Keratinocyte (primary cell): ENCODE data around the gene DSC3. TPM values are rescaled to one million over a fixed set of nuclear protein-coding genes. Genes with fewer than 3 reads are reported as not detected.

Experiments used
- DNase-seq: peaks from one replicate; pipeline ENCODE4 v3.0.0-alpha.2; 2011; ENCODE audit warnings: low read depth, missing footprints, low spot score
- FAIRE-seq: peaks from 2 replicates; lab custom pipeline; 2011; peaks lifted over from hg19 to GRCh38; lab: Jason Lieb, UNC
- H2AFZ ChIP-seq: 2 replicates; pipeline ENCODE4 v1.6.0; 2012; ENCODE audit warnings: low read length, control low read depth, inconsistent platforms; ENCODE audit not compliant: control insufficient read depth
- H3K27ac ChIP-seq: 2 replicates; pipeline ENCODE4 v1.5.1; 2011; ENCODE audit warnings: low read length; ENCODE audit not compliant: control insufficient read depth, insufficient read depth
- H3K27me3 ChIP-seq: 3 replicates; pipeline ENCODE4 v1.6.0; 2011; ENCODE audit warnings: low read length; ENCODE audit not compliant: control insufficient read depth, insufficient read depth; ENCODE audit errors: extremely low read depth
- H3K36me3 ChIP-seq, 2 experiments: 2 replicates in 1 of 2; 3 replicates in 1 of 2; pipeline ENCODE4 v1.5.1; 2011; ENCODE audit warnings: low read length in 2 of 2, mild to moderate bottlenecking in 1 of 2; ENCODE audit not compliant: control insufficient read depth in 2 of 2, insufficient read depth in 2 of 2; ENCODE audit errors: extremely low read depth in 1 of 2
- H3K4me1 ChIP-seq: 3 replicates; pipeline ENCODE4 v1.5.1; 2011; ENCODE audit warnings: low read length; ENCODE audit not compliant: control insufficient read depth, insufficient read depth; ENCODE audit errors: extremely low read depth
- H3K4me2 ChIP-seq: 3 replicates; pipeline ENCODE4 v1.6.0; 2011; ENCODE audit warnings: low read depth, low read length; ENCODE audit not compliant: control insufficient read depth, insufficient read depth; ENCODE audit errors: extremely low read depth
- H3K4me3 ChIP-seq, 3 experiments: fragments of 200-600 bp in 1 of 3; sonication (generic) in 1 of 3; 2 replicates in 2 of 3; 3 replicates in 1 of 3; pipeline ENCODE4 v1.5.1; 2011 to 2016; ENCODE audit warnings: low read length in 3 of 3, mild to moderate bottlenecking in 3 of 3, control low read depth in 2 of 3, inconsistent platforms in 1 of 3, low read depth in 1 of 3, mixed read lengths in 1 of 3, mixed run types in 1 of 3, moderate library complexity in 1 of 3; ENCODE audit not compliant: control insufficient read depth in 2 of 3, insufficient read depth in 2 of 3; ENCODE audit errors: extremely low read depth in 1 of 3
- H3K79me2 ChIP-seq: 2 replicates; pipeline ENCODE4 v1.6.0; 2012; ENCODE audit warnings: low read length; ENCODE audit not compliant: control insufficient read depth, insufficient read depth
- H3K9ac ChIP-seq: 3 replicates; pipeline ENCODE4 v1.6.0; 2011; ENCODE audit warnings: low read length; ENCODE audit not compliant: control insufficient read depth, insufficient read depth; ENCODE audit errors: extremely low read depth
- H3K9me1 ChIP-seq: 3 replicates; pipeline ENCODE4 v1.6.0; 2011; ENCODE audit warnings: low read length; ENCODE audit not compliant: control insufficient read depth, insufficient read depth; ENCODE audit errors: extremely low read depth
- H3K9me3 ChIP-seq: 2 replicates; pipeline ENCODE4 v1.5.1; 2012; ENCODE audit warnings: low read depth, low read length; ENCODE audit not compliant: control insufficient read depth
- H4K20me1 ChIP-seq: 3 replicates; pipeline ENCODE4 v1.6.0; 2011; ENCODE audit warnings: low read length; ENCODE audit not compliant: control insufficient read depth, insufficient read depth; ENCODE audit errors: extremely low read depth
- EZH2 ChIP-seq: IDR thresholded peaks from one replicate; pipeline ENCODE4 v1.6.1; 2012; ENCODE audit warnings: inconsistent platforms, mild to moderate bottlenecking, low read length, moderate library complexity
- dilution Hi-C: fragments of 300-500 bp; cut with MboI; formaldehyde crosslinking; loops from one replicate; pipeline ENCODE4 v1.7.0; 2020; ENCODE audit warnings: low sequenced_read_pairs; ENCODE audit not compliant: extremely low pct_ligation_motif_present
- polyA plus RNA-seq, 5 experiments: library from polyadenylated mRNA; depleted of rRNA in 3 of 5; stranded (reverse) in 3 of 5; stranded (forward) in 1 of 5; unstranded in 1 of 5; fragments of >200 nt; gene quantifications; 1 replicate in 1 of 5; 2 replicates in 3 of 5; 3 replicates in 1 of 5; pipeline versions ENCODE4 v1.2.1 to v1.2.3, GENCODE V29; 2011 to 2012; ENCODE audit warnings: missing spikeins in 2 of 5, low read depth in 1 of 5, low replicate concordance in 1 of 5
- TF ChIP-seq, protein P1 (sequence below), 3 experiments: IDR thresholded peaks in 1 of 3; conservative IDR thresholded peaks in 1 of 3; optimal IDR thresholded peaks in 1 of 3; 2 replicates in 2 of 3; 3 replicates in 1 of 3; pipeline versions ENCODE3 to v1.5.1; 2011; ENCODE audit warnings: low read length in 3 of 3, mild to moderate bottlenecking in 3 of 3, moderate library complexity in 2 of 3, control low read depth in 1 of 3, inconsistent platforms in 1 of 3; ENCODE audit not compliant: insufficient read depth in 2 of 3; ENCODE audit errors: extremely low read depth in 1 of 3

The DSC3 gene
- polyA plus RNA-seq, 1 donor (not counting 4 experiments of a cell fraction or from before 2014, with no cell fraction given): 116 TPM

GRCh38 chr18:31056296-31056695, 13.8 kb upstream of the DSC3 start:
- no peak overlapping the region for H3K4me3 ChIP-seq
- TF ChIP-seq, protein P1, sequence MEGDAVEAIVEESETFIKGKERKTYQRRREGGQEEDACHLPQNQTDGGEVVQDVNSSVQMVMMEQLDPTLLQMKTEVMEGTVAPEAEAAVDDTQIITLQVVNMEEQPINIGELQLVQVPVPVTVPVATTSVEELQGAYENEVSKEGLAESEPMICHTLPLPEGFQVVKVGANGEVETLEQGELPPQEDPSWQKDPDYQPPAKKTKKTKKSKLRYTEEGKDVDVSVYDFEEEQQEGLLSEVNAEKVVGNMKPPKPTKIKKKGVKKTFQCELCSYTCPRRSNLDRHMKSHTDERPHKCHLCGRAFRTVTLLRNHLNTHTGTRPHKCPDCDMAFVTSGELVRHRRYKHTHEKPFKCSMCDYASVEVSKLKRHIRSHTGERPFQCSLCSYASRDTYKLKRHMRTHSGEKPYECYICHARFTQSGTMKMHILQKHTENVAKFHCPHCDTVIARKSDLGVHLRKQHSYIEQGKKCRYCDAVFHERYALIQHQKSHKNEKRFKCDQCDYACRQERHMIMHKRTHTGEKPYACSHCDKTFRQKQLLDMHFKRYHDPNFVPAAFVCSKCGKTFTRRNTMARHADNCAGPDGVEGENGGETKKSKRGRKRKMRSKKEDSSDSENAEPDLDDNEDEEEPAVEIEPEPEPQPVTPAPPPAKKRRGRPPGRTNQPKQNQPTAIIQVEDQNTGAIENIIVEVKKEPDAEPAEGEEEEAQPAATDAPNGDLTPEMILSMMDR (optimal IDR thresholded peaks at IDR 0.05 in 1 of 3, IDR thresholded peaks at IDR 0.05 in 1 of 3, conservative IDR thresholded peaks at IDR 0.05 in 1 of 3; ENCODE audit: extremely low read depth in 1 of 3, insufficient read depth in 2 of 3, low read length in 3 of 3): no peak
- TF ChIP-seq EZH2: no peak
- H3K9ac ChIP-seq: no peak overlapping the region
- dilution Hi-C loops: no loop called here
- no peak overlapping the region for H2AFZ ChIP-seq
- peak overlapping the region; percentile 8 for H3K4me2 ChIP-seq
- H3K27ac ChIP-seq: no peak overlapping the region
- no peak for DNase-seq
- H3K36me3 ChIP-seq: no peaks in the 10 kb centered on the region
- H3K4me1 ChIP-seq: peaks cover 20% of the 10 kb centered on the region
- no peaks in the 10 kb centered on the region for H4K20me1 ChIP-seq
- peak; percentile 20 for FAIRE-seq
- H3K27me3 ChIP-seq: no peaks in the 10 kb centered on the region
- H3K9me3 ChIP-seq: peaks cover 2% of the 10 kb centered on the region
- H3K9me1 ChIP-seq: no peaks in the 10 kb centered on the region
- no peaks in the 10 kb centered on the region for H3K79me2 ChIP-seq

DNA sequence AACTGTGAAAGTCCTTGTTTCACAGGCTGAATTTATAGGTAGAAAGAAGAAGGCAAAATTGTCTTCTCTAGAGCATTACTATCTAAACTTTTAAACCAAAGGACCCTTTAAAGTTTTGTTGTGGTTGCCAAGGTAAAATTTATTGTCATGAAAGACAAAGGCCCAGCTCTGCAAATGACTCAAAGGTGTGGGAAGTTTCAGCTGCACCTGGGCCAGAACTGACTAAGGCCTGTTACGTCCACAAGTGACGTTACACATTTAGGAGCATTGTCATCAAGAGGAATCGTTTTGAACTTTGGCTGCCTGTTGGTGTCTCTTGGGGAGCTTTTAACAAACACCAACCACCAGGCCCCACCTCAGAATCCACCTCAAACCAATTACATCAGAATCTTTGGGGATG, 8.1 kb upstream of the DSC3 start:
- peak; percentile 23 for FAIRE-seq
- TF ChIP-seq, protein P1 (optimal IDR thresholded peaks at IDR 0.05 in 1 of 3, IDR thresholded peaks at IDR 0.05 in 1 of 3, conservative IDR thresholded peaks at IDR 0.05 in 1 of 3; ENCODE audit: extremely low read depth in 1 of 3, insufficient read depth in 2 of 3, low read length in 3 of 3): no peak
- no peak for TF ChIP-seq EZH2
- Histone ChIP-seq H3K4me1 (peaks cover 29% of the 10 kb centered on the region), H3K79me2 (no peaks in the 10 kb centered on the region), H4K20me1 (no peaks in the 10 kb centered on the region), H3K9me3 (peaks cover 2% of the 10 kb centered on the region), H3K36me3 (no peaks in the 10 kb centered on the region), H3K9me1 (no peaks in the 10 kb centered on the region), H2AFZ (no peak overlapping the region), H3K9ac (no peak overlapping the region), H3K27me3 (no peaks in the 10 kb centered on the region), H3K4me2 (no peak overlapping the region), H3K27ac (no peak overlapping the region), H3K4me3 (no peak overlapping the region)
- DNase-seq: no peak
- dilution Hi-C loops: no loop called here
